IMR-90 (cell line): ENCODE results near the gene CLIC3.

Source experiments
- RFX5 ChIP-seq: IDR thresholded peaks from 2 replicates; pipeline ENCODE4 v1.8.0; 2012; ENCODE audit warnings: low read depth, mild to moderate bottlenecking, low read length, moderate library complexity
- TF ChIP-seq, protein P1 (sequence below): fragments of 150-350 bp; IDR thresholded peaks from 2 replicates; pipeline ENCODE4 v1.6.1; 2016; ENCODE audit warnings: low read depth, mild to moderate bottlenecking, low read length, moderate library complexity, borderline replicate concordance
- TF ChIP-seq, protein P2 (sequence below): conservative IDR thresholded peaks from 2 replicates; pipeline ENCODE4 v1.5.1; 2012; ENCODE audit warnings: mild to moderate bottlenecking, low read depth, low read length, improper control_type of control experiment

DNA sequence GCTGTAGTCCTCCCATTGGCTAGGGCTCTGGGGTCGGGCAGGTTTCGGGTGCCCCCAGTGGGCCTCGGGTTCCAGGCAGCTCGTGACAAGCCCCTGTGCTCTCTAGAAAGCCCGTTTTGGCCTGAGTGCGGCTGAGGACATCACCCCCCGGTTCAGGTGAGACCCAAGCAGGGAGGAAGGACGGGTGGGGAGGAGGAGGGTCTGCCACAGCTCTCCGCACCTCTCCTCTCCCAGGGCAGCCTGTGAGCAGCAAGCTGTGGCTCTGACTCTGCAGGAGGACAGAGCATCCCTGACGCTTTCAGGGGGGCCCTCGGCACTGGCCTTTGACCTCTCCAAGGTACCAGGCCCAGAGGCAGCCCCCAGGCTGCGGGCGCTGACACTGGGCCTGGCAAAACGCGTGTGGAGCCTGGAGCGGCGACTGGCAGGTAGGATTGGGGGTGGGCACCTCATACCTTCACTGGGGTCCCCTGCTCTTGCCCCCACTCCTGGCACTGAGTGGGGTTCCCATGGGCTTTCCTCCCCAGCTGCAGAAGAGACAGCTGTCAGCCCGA, 3.5 kb downstream of the CLIC3 start:
- TF ChIP-seq, protein P1, sequence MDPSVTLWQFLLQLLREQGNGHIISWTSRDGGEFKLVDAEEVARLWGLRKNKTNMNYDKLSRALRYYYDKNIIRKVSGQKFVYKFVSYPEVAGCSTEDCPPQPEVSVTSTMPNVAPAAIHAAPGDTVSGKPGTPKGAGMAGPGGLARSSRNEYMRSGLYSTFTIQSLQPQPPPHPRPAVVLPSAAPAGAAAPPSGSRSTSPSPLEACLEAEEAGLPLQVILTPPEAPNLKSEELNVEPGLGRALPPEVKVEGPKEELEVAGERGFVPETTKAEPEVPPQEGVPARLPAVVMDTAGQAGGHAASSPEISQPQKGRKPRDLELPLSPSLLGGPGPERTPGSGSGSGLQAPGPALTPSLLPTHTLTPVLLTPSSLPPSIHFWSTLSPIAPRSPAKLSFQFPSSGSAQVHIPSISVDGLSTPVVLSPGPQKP, result no peak
- TF ChIP-seq, protein P2, sequence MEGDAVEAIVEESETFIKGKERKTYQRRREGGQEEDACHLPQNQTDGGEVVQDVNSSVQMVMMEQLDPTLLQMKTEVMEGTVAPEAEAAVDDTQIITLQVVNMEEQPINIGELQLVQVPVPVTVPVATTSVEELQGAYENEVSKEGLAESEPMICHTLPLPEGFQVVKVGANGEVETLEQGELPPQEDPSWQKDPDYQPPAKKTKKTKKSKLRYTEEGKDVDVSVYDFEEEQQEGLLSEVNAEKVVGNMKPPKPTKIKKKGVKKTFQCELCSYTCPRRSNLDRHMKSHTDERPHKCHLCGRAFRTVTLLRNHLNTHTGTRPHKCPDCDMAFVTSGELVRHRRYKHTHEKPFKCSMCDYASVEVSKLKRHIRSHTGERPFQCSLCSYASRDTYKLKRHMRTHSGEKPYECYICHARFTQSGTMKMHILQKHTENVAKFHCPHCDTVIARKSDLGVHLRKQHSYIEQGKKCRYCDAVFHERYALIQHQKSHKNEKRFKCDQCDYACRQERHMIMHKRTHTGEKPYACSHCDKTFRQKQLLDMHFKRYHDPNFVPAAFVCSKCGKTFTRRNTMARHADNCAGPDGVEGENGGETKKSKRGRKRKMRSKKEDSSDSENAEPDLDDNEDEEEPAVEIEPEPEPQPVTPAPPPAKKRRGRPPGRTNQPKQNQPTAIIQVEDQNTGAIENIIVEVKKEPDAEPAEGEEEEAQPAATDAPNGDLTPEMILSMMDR, result no peak
- TF ChIP-seq RFX5, result no peak
